Calu3 (cell line): Measurements from ENCODE around the gene MVD. TPM values are rescaled to one million over a fixed set of nuclear protein-coding genes. Genes with fewer than 3 reads are reported as not detected.

Source experiments
- BruUV-seq: library from RNA; stranded (reverse); fragments of 400-500 nt; replicated peaks from 2 replicates; lab custom pipeline; 2021; lab: Mats Ljungman, UMichigan
- CTCF ChIA-PET: fragments of 300-600 bp; sonication (Branson Sonifier 250); formaldehyde crosslinking; loops from one replicate; lab custom pipeline; 2022; ENCODE audit warnings: antibody characterized with exemption; lab: Charles Lee
- DNase-seq: peaks from one replicate; pipeline ENCODE4 v3.0.0; 2022
- H3K27ac Mint-ChIP-seq: one replicate; pipeline ENCODE4 v1.8.0; 2022; ENCODE audit warnings: mixed read lengths; ENCODE audit not compliant: unreplicated experiment
- H3K27me3 Mint-ChIP-seq: one replicate; pipeline ENCODE4 v1.8.0; 2022; ENCODE audit warnings: mixed read lengths; ENCODE audit not compliant: unreplicated experiment
- H3K36me3 Mint-ChIP-seq: one replicate; pipeline ENCODE4 v1.8.0; 2022; ENCODE audit warnings: mild to moderate bottlenecking, moderate library complexity, mixed read lengths; ENCODE audit not compliant: insufficient read depth, unreplicated experiment
- H3K4me1 Mint-ChIP-seq: one replicate; pipeline ENCODE4 v1.8.0; 2022; ENCODE audit warnings: mild to moderate bottlenecking, low read depth, mixed read lengths; ENCODE audit not compliant: unreplicated experiment
- H3K4me3 Mint-ChIP-seq: one replicate; pipeline ENCODE4 v1.8.0; 2022; ENCODE audit warnings: mild to moderate bottlenecking, low read depth, moderate library complexity, mixed read lengths; ENCODE audit not compliant: unreplicated experiment
- H3K9me3 Mint-ChIP-seq: one replicate; pipeline ENCODE4 v1.8.0; 2022; ENCODE audit warnings: low read depth, mixed read lengths; ENCODE audit not compliant: unreplicated experiment
- CTCF ChIP-seq: fragments of 200-600 bp; IDR thresholded peaks from one replicate; pipeline ENCODE4 v1.8.0; 2022; ENCODE audit warnings: antibody characterized with exemption; ENCODE audit not compliant: unreplicated experiment
- intact Hi-C: fragments of 100-400 bp; cut with micrococcal nuclease; formaldehyde crosslinking; loops from one replicate; pipeline ENCODE4 v1.10.0; 2022; ENCODE audit not compliant: unreplicated experiment
- total RNA-seq: library from RNA; stranded (reverse); gene quantifications from 2 replicates; pipeline ENCODE4 v1.2.3, GENCODE V29; 2022

Gene MVD
- total RNA-seq, 1 experiment from 2014 or later: 152 TPM

- intact Hi-C loops: no loop called here
- no peak for TF ChIP-seq CTCF
- no peaks in the 10 kb centered on the region for H3K27me3 Mint-ChIP-seq
- H3K4me3 Mint-ChIP-seq: no peak overlapping the region
- CTCF ChIA-PET: interaction anchor here (0.6 kb wide), 1 partner anchor 10 kb away, joined by 6 read pairs; no protein-coding TSS in a partner anchor
- DNase-seq: no peak
- no peaks in the 10 kb centered on the region for H3K9me3 Mint-ChIP-seq
- no TSS peak for BruUV-seq
- peaks cover 50% of the 10 kb centered on the region for H3K36me3 Mint-ChIP-seq
- H3K27ac Mint-ChIP-seq: no peak overlapping the region
- peaks cover 14% of the 10 kb centered on the region for H3K4me1 Mint-ChIP-seq
Measured at GRCh38 chr16:88622866-88623265, 40.0 kb downstream of the MVD start.

- no peaks in the 10 kb centered on the region for H3K9me3 Mint-ChIP-seq
- DNase-seq: no peak
- H3K36me3 Mint-ChIP-seq: peaks cover 47% of the 10 kb centered on the region
- CTCF ChIA-PET: no interaction called here
- H3K4me3 Mint-ChIP-seq: no peak overlapping the region
- no peaks in the 10 kb centered on the region for H3K27me3 Mint-ChIP-seq
- no TSS peak for BruUV-seq
- H3K4me1 Mint-ChIP-seq: peaks cover 21% of the 10 kb centered on the region
- no peak overlapping the region for H3K27ac Mint-ChIP-seq
- TF ChIP-seq CTCF: no peak
- intact Hi-C loops: no loop called here
Measured at GRCh38 chr16:88622125-88622524, 40.8 kb downstream of the MVD start.

- Mint-ChIP-seq H3K9me3 (no peaks in the 10 kb centered on the region), H3K4me3 (no peak overlapping the region), H3K36me3 (peaks cover 47% of the 10 kb centered on the region), H3K27me3 (no peaks in the 10 kb centered on the region), H3K27ac (no peak overlapping the region), H3K4me1 (peaks cover 41% of the 10 kb centered on the region)
- BruUV-seq: no TSS peak
- intact Hi-C loops: no loop called here
- TF ChIP-seq CTCF: no peak
- CTCF ChIA-PET: interaction anchor here (0.6 kb wide), 2 partner anchors 152 to 213 kb away, joined by 4 to 8 read pairs; no protein-coding TSS in a partner anchor
- DNase-seq: no peak
Measured at GRCh38 chr16:88619859-88620815, 42.8 kb downstream of the MVD start.

- Mint-ChIP-seq H3K4me3 (no peak overlapping the region), H3K27me3 (no peaks in the 10 kb centered on the region), H3K4me1 (peaks cover 50% of the 10 kb centered on the region), H3K27ac (no peak overlapping the region), H3K9me3 (no peaks in the 10 kb centered on the region), H3K36me3 (peaks cover 45% of the 10 kb centered on the region)
- intact Hi-C loops: no loop called here
- CTCF ChIA-PET: no interaction called here
- no peak for DNase-seq
- TF ChIP-seq CTCF: no peak
- no TSS peak for BruUV-seq
Measured at GRCh38 chr16:88618956-88619667, 43.8 kb downstream of the MVD start.
